CD4-positive, alpha-beta T cell treated with Interferon alpha-2 for 1 hour (primary cell): Measurements from ENCODE around the gene CRYBB2.
"Not testable (repeated sequence)": the region's sequence is repeated elsewhere in the genome, so short reads cannot be mapped to it uniquely, and the experiment has no call there.

ENCODE experiments used
- DNase-seq, 2 donors: peaks; one replicate each; pipeline ENCODE4 v3.0.0-alpha.2; 2020 to 2022

The CRYBB2 gene

GRCh38 chr22:25219211-25219689 lies at the start of gene CRYBB2:
TSS of gene CRYBB2 (plus strand) at chr22:25219639. CDS start at chr22:25221430, 1,791 bp downstream.
- DNase-seq = no peak

GRCh38 chr22:25170426-25170980 lies 48.9 kb upstream of the CRYBB2 start:
- DNase-seq = no peak

- DNase-seq = peak in 1 of 2 donors; percentile 32
Measured at GRCh38 chr22:25172153-25172552, 47.3 kb upstream of the CRYBB2 start.

- no peak for DNase-seq
Measured at GRCh38 chr22:25174156-25174887, 45.1 kb upstream of the CRYBB2 start.

- no peak for DNase-seq
Measured at GRCh38 chr22:25174888-25175411, 44.5 kb upstream of the CRYBB2 start.

- DNase-seq = no peak
Measured at GRCh38 chr22:25176175-25176574, 43.3 kb upstream of the CRYBB2 start.

- DNase-seq = no peak
Measured at GRCh38 chr22:25176799-25177198, 42.6 kb upstream of the CRYBB2 start.

- DNase-seq = no peak
Measured at GRCh38 chr22:25177226-25177625, 42.2 kb upstream of the CRYBB2 start.

- no peak for DNase-seq
Measured at GRCh38 chr22:25177895-25178294, 41.5 kb upstream of the CRYBB2 start.

GRCh38 chr22:25178348-25178747 lies 41.1 kb upstream of the CRYBB2 start:
- not testable (repeated sequence) for DNase-seq

- DNase-seq = not testable (repeated sequence)
Measured at GRCh38 chr22:25178869-25179631, 40.4 kb upstream of the CRYBB2 start.

- DNase-seq = no peak
Measured at GRCh38 chr22:25182131-25183110, 37.0 kb upstream of the CRYBB2 start.

- no peak for DNase-seq
Measured at GRCh38 chr22:25183949-25184619, 35.4 kb upstream of the CRYBB2 start.

- no peak for DNase-seq
Measured at GRCh38 chr22:25186140-25186539, 33.3 kb upstream of the CRYBB2 start.

- no peak for DNase-seq
Measured at GRCh38 chr22:25187469-25187868, 32.0 kb upstream of the CRYBB2 start.

- DNase-seq = no peak
Measured at GRCh38 chr22:25192406-25192805, 27.0 kb upstream of the CRYBB2 start.

- no peak for DNase-seq
Measured at GRCh38 chr22:25193130-25193529, 26.3 kb upstream of the CRYBB2 start.

- no peak for DNase-seq
Measured at GRCh38 chr22:25193548-25193947, 25.9 kb upstream of the CRYBB2 start.

GRCh38 chr22:25196326-25196725 lies 23.1 kb upstream of the CRYBB2 start:
- DNase-seq = no peak

GRCh38 chr22:25197340-25197739 lies 22.1 kb upstream of the CRYBB2 start:
- no peak for DNase-seq

- DNase-seq = no peak
Measured at GRCh38 chr22:25199731-25200520, 19.5 kb upstream of the CRYBB2 start, which contains the start of gene CRYBB3. TSS of gene CRYBB3 (plus strand) at chr22:25199858. CDS start at chr22:25201397, 1,539 bp downstream.
